ENCODE results near the gene GTPBP1. TPM values are rescaled to one million over a fixed set of nuclear protein-coding genes. Genes with fewer than 3 reads are reported as not detected.
A peak's percentile ranks its signal among the peaks of the same experiment; 100 is the strongest.

The GTPBP1 gene
- total RNA-seq, 1 donor from 2014 or later: 73.1 TPM

DNA sequence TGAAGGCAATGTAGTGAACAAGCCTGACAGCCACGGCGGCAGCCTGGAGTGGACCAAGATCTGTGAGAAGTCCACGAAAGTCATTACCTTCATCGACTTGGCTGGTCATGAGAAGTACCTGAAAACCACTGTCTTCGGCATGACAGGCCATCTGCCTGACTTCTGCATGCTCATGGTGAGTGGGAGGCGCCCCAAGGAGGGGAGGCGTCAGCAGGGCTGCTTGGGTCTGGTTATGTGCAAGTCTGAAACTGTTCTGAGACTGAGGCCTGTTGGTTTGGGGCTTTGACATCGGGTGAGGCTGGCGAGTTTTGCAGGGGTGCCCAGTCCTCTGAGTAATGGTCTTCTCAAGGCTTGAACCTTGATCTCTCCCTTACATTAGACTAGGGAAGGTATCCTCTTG is 11.1 kb downstream of the GTPBP1 start:
- peak overlapping the region; percentile 54 for H3K27ac Mint-ChIP-seq
- no peak for DNase-seq (ENCODE audit: low spot score in 2 of 2, unreplicated experiment in 2 of 2)
- H3K4me3 Mint-ChIP-seq: no peak overlapping the region
- H3K4me1 Mint-ChIP-seq: peaks cover 25% of the 10 kb centered on the region
- H3K36me3 Mint-ChIP-seq: peaks cover 20% of the 10 kb centered on the region
- TF ChIP-seq, protein P1, sequence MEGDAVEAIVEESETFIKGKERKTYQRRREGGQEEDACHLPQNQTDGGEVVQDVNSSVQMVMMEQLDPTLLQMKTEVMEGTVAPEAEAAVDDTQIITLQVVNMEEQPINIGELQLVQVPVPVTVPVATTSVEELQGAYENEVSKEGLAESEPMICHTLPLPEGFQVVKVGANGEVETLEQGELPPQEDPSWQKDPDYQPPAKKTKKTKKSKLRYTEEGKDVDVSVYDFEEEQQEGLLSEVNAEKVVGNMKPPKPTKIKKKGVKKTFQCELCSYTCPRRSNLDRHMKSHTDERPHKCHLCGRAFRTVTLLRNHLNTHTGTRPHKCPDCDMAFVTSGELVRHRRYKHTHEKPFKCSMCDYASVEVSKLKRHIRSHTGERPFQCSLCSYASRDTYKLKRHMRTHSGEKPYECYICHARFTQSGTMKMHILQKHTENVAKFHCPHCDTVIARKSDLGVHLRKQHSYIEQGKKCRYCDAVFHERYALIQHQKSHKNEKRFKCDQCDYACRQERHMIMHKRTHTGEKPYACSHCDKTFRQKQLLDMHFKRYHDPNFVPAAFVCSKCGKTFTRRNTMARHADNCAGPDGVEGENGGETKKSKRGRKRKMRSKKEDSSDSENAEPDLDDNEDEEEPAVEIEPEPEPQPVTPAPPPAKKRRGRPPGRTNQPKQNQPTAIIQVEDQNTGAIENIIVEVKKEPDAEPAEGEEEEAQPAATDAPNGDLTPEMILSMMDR (IDR thresholded peaks at IDR 0.05; ENCODE audit: unreplicated experiment): no peak
- H3K27me3 Mint-ChIP-seq (ENCODE audit: low read depth): no peaks in the 10 kb centered on the region
- no peaks in the 10 kb centered on the region for H3K9me3 Mint-ChIP-seq

DNA sequence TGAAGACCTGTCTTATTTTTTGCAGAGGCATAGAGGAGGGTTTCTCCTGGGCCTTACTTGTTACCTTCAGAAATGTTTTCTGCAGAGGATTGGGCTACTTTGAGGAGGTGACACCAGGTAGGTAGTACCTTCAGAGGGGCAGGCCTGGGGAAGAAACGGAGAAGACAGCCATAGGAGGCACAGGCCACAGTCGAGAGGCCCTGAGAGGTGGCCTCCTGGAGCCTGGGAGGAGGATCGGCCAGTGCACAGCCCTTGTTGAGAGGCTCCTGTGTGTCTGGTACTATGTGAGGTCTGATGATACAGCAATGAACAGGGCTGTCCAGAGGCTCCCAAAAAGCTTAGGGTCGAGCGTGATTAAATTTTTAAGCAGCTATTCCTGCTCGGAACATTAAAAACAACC is 11.5 kb downstream of the GTPBP1 start:
- H3K27me3 Mint-ChIP-seq (ENCODE audit: low read depth): no peaks in the 10 kb centered on the region
- DNase-seq (ENCODE audit: low spot score in 2 of 2, unreplicated experiment in 2 of 2): no peak
- H3K27ac Mint-ChIP-seq: no peak overlapping the region
- H3K9me3 Mint-ChIP-seq: no peaks in the 10 kb centered on the region
- peaks cover 24% of the 10 kb centered on the region for H3K36me3 Mint-ChIP-seq
- peaks cover 25% of the 10 kb centered on the region for H3K4me1 Mint-ChIP-seq
- TF ChIP-seq, protein P1 (IDR thresholded peaks at IDR 0.05; ENCODE audit: unreplicated experiment): no peak
- H3K4me3 Mint-ChIP-seq: no peak overlapping the region

DNA sequence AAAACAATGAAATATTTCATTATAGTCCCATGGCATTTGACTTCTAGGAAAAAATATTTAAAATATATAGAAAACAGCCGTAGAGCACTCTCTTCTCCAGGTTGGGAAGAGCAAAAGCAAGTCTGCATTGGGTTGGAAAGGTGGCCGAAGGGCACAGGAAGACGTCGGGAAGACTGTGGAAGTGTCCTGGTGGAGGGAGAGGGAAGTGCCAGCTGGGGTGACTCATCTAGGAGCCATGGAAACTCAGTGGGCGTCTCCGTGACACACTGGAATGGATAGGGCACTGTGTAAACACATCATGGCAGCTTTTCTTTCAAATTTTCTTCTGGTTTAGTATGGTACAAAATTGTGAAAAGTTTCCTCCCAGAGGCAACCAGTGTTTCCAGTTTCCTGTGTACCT is 12.7 kb downstream of the GTPBP1 start:
- peaks cover 18% of the 10 kb centered on the region for H3K4me1 Mint-ChIP-seq
- no peak overlapping the region for H3K4me3 Mint-ChIP-seq
- peak overlapping the region; percentile 40 for H3K27ac Mint-ChIP-seq

DNA sequence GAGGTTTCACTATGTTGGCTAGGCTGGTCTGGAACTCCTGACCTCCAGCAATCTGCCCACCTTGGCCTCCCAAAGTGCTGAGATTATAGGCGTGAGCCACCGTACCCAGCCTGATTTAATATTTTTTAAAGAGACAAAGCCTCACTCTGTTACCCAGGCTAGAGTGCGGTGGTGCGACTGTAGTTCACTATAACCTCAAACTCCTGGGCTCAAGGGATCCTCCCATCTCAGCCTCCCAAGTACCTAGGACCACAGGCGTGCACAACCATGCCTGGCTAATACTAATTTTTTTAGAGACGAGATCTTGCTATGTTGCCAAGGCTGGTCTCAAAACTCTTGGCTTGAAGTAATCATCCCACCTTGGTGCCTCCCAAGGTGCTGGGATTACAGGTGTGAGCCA is 13.5 kb downstream of the GTPBP1 start:
- TF ChIP-seq, protein P1 (IDR thresholded peaks at IDR 0.05; ENCODE audit: unreplicated experiment): no peak
- Mint-ChIP-seq H3K9me3 (no peaks in the 10 kb centered on the region), H3K4me1 (peaks cover 11% of the 10 kb centered on the region), H3K4me3 (no peak overlapping the region), H3K36me3 (peaks cover 31% of the 10 kb centered on the region), H3K27ac (no peak overlapping the region), H3K27me3 (ENCODE audit: low read depth) (no peaks in the 10 kb centered on the region)
- DNase-seq (ENCODE audit: low spot score in 2 of 2, unreplicated experiment in 2 of 2): no peak

More for the DNA sequence above, 12.7 kb downstream of the GTPBP1 start:
- Mint-ChIP-seq H3K36me3 (peaks cover 24% of the 10 kb centered on the region), H3K27me3 (ENCODE audit: low read depth) (no peaks in the 10 kb centered on the region), H3K9me3 (no peaks in the 10 kb centered on the region)
- TF ChIP-seq, protein P1 (IDR thresholded peaks at IDR 0.05; ENCODE audit: unreplicated experiment): peak; percentile 38
- DNase-seq (ENCODE audit: low spot score in 2 of 2, unreplicated experiment in 2 of 2): no peak

DNA sequence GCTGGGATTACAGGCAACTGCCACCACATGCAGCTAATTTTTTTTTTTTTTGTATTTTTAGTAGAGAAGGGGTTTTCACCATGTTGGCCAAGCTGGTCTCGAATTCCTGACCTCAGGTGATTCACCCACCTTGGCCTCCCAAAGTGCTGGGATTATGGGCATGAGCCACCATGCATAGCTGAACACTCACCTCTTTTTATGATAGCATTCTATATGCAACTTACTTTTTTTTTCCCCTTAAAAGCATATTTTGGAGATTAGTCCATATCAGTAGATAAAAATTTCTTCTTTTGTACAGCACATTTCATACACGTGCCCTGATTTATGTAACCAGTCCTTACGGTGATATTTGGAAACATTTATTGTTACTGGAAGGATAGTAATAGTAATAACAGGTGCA is 14.6 kb downstream of the GTPBP1 start:
- Mint-ChIP-seq H3K27ac (no peak overlapping the region), H3K4me1 (peaks cover 1% of the 10 kb centered on the region), H3K36me3 (peaks cover 38% of the 10 kb centered on the region), H3K27me3 (ENCODE audit: low read depth) (no peaks in the 10 kb centered on the region), H3K4me3 (no peak overlapping the region), H3K9me3 (no peaks in the 10 kb centered on the region)
- no peak for DNase-seq (ENCODE audit: low spot score in 2 of 2, unreplicated experiment in 2 of 2)
- TF ChIP-seq, protein P1 (IDR thresholded peaks at IDR 0.05; ENCODE audit: unreplicated experiment): no peak

DNA sequence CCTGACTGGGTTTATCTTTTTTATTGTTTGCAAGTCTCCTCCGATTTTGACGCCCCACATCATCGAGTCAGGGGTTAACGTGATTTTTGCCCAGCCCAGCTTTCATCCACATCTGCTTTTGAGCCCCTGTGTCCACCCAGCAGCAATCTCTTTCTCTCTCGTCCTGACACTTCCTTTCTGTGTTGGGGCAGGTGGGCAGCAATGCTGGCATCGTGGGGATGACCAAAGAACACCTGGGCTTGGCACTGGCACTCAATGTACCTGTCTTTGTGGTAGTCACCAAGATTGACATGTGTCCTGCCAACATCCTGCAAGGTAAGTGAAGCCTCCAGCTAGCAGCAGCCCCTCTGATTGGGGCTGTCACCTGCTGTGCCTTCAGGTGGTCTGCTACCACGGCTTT is 15.8 kb downstream of the GTPBP1 start:
- peaks cover 41% of the 10 kb centered on the region for H3K36me3 Mint-ChIP-seq
- H3K4me1 Mint-ChIP-seq: no peaks in the 10 kb centered on the region
- H3K4me3 Mint-ChIP-seq: no peak overlapping the region
- TF ChIP-seq, protein P1 (IDR thresholded peaks at IDR 0.05; ENCODE audit: unreplicated experiment): no peak
- no peaks in the 10 kb centered on the region for H3K27me3 Mint-ChIP-seq (ENCODE audit: low read depth)
- DNase-seq (ENCODE audit: low spot score in 2 of 2, unreplicated experiment in 2 of 2): no peak
- H3K9me3 Mint-ChIP-seq: no peaks in the 10 kb centered on the region
- no peak overlapping the region for H3K27ac Mint-ChIP-seq
